H1 (cell line): ENCODE data around the gene FOXI2. TPM values are rescaled to one million over a fixed set of nuclear protein-coding genes. Genes with fewer than 3 reads are reported as not detected.
A peak's percentile ranks its signal among the peaks of the same experiment; 100 is the strongest.

Experiments
- CTCF ChIA-PET: fragments of 300-600 bp; sonication (Branson Sonifier 250); formaldehyde crosslinking; loops from one replicate; lab custom pipeline; 2021; ENCODE audit not compliant: partially characterized antibody; lab: Charles Lee
- POLR2A ChIA-PET: fragments of 300-600 bp; sonication (Branson Sonifier 250); formaldehyde crosslinking; loops from one replicate; lab custom pipeline; 2021; ENCODE audit warnings: inconsistent platforms; ENCODE audit not compliant: partially characterized antibody; lab: Charles Lee
- DNase-seq, 2 experiments: peaks; one replicate each; pipeline versions ENCODE4 v3.0.0 to v3.0.0-alpha.2; 2010 to 2022; ENCODE audit warnings: low spot score in 2 of 2, low read depth in 1 of 2, mixed read lengths in 1 of 2
- FAIRE-seq: peaks from 2 replicates; lab custom pipeline; 2011; peaks lifted over from hg19 to GRCh38; lab: Jason Lieb, UNC
- H2AFZ ChIP-seq: 2 replicates; pipeline ENCODE4 v1.8.1; 2012; ENCODE audit warnings: low read length, inconsistent platforms
- H2AK5ac ChIP-seq: 2 replicates; pipeline ENCODE4 v1.6.1; 2013; ENCODE audit warnings: low read depth, low read length
- H2BK120ac ChIP-seq: replicated peaks from 2 replicates; pipeline ENCODE3; 2013; ENCODE audit warnings: low read depth, low read length, inconsistent platforms
- H2BK12ac ChIP-seq: 2 replicates; pipeline ENCODE4 v1.6.1; 2013; ENCODE audit warnings: low read depth, low read length
- H2BK15ac ChIP-seq: 2 replicates; pipeline ENCODE4 v1.6.1; 2013; ENCODE audit warnings: low read length
- H2BK20ac ChIP-seq: 2 replicates; pipeline ENCODE4 v1.6.1; 2013; ENCODE audit warnings: low read length
- H2BK5ac ChIP-seq: 2 replicates; pipeline ENCODE4 v1.6.1; 2013; ENCODE audit warnings: low read depth, low read length
- H3K14ac ChIP-seq: 2 replicates; pipeline ENCODE4 v1.6.1; 2013; ENCODE audit warnings: inconsistent platforms; ENCODE audit not compliant: insufficient read length
- H3K18ac ChIP-seq: 2 replicates; pipeline ENCODE4 v1.6.1; 2013; ENCODE audit warnings: low read length; ENCODE audit errors: extremely low read depth
- H3K23ac ChIP-seq: 2 replicates; pipeline ENCODE4 v1.6.1; 2013; ENCODE audit warnings: inconsistent platforms; ENCODE audit not compliant: insufficient read length
- H3K23me2 ChIP-seq: 2 replicates; pipeline ENCODE4 v1.6.1; 2013; ENCODE audit warnings: low read depth, low read length
- H3K27ac ChIP-seq: 2 replicates; pipeline ENCODE4 v1.6.1; 2011; ENCODE audit warnings: low read depth, low read length, inconsistent platforms
- H3K27me3 ChIP-seq, 4 experiments: replicated peaks in 1 of 4; 1 replicate in 1 of 4; 2 replicates in 3 of 4; pipeline versions ENCODE4 v1.6.1 to v1.8.1; 2011 to 2013; ENCODE audit warnings: low read length in 3 of 4, mild to moderate bottlenecking in 3 of 4, inconsistent platforms in 2 of 4, mixed read lengths in 2 of 4, moderate library complexity in 1 of 4; ENCODE audit not compliant: control insufficient read depth in 3 of 4, insufficient read depth in 3 of 4; ENCODE audit errors: extremely low read depth in 1 of 4
- H3K36me3 ChIP-seq, 4 experiments: 2 replicates each; pipeline versions ENCODE4 v1.6.1 to v1.8.1; 2011 to 2013; ENCODE audit warnings: mild to moderate bottlenecking in 4 of 4, low read length in 3 of 4, moderate library complexity in 2 of 4, control low read depth in 1 of 4, inconsistent platforms in 1 of 4; ENCODE audit not compliant: insufficient read depth in 4 of 4, control insufficient read depth in 2 of 4
- H3K4ac ChIP-seq: replicated peaks from 2 replicates; pipeline ENCODE3; 2013; ENCODE audit warnings: low read length, low read depth, mixed read lengths, inconsistent platforms; ENCODE audit not compliant: insufficient read length
- H3K4me1 ChIP-seq, 4 experiments: replicated peaks in 1 of 4; 1 replicate in 1 of 4; 2 replicates in 3 of 4; pipeline versions ENCODE4 v1.6.1 to v1.8.1; 2011 to 2013; ENCODE audit warnings: low read length in 3 of 4, inconsistent platforms in 2 of 4, mixed read lengths in 1 of 4; ENCODE audit not compliant: insufficient read depth in 4 of 4, control insufficient read depth in 3 of 4
- H3K4me2 ChIP-seq, 2 experiments: 2 replicates each; pipeline versions ENCODE4 v1.6.1 to v1.8.1; 2011 to 2013; ENCODE audit warnings: low read depth in 2 of 2, low read length in 2 of 2, control low read depth in 1 of 2, inconsistent platforms in 1 of 2, mild to moderate bottlenecking in 1 of 2; ENCODE audit not compliant: insufficient read depth in 1 of 2
- H3K4me3 ChIP-seq, 4 experiments: fragments of 200-600, 300-600 bp in 1 of 4; sonication (generic), shearing (Covaris generic), sonication (Bioruptor Twin) in 1 of 4; 2 replicates each; pipeline versions ENCODE4 v1.5.1 to v1.8.1; 2011 to 2016; ENCODE audit warnings: low read length in 4 of 4, low read depth in 3 of 4, control low read depth in 2 of 4, inconsistent platforms in 2 of 4, mild to moderate bottlenecking in 2 of 4, mixed read lengths in 1 of 4, moderate library complexity in 1 of 4; ENCODE audit not compliant: insufficient read depth in 2 of 4; ENCODE audit errors: extremely low read depth in 1 of 4
- H3K56ac ChIP-seq: replicated peaks from 2 replicates; pipeline ENCODE3; 2013; ENCODE audit warnings: low read depth, mild to moderate bottlenecking, mixed read lengths, low read length, inconsistent platforms; ENCODE audit not compliant: insufficient read length
- H3K79me1 ChIP-seq: 2 replicates; pipeline ENCODE4 v1.6.1; 2013; ENCODE audit warnings: low read depth, low read length, control low read depth
- H3K79me2 ChIP-seq, 2 experiments: 2 replicates each; pipeline versions ENCODE4 v1.6.1 to v1.8.1; 2012 to 2013; ENCODE audit warnings: low read length in 2 of 2, mild to moderate bottlenecking in 2 of 2, inconsistent platforms in 1 of 2; ENCODE audit not compliant: insufficient read depth in 2 of 2, control insufficient read depth in 1 of 2
- H3K9ac ChIP-seq, 4 experiments: replicated peaks in 1 of 4; 1 replicate in 1 of 4; 2 replicates in 3 of 4; pipeline versions ENCODE4 v1.6.1 to v1.8.1; 2011 to 2013; ENCODE audit warnings: low read depth in 3 of 4, low read length in 3 of 4, control low read depth in 2 of 4, mild to moderate bottlenecking in 2 of 4, moderate library complexity in 2 of 4, inconsistent platforms in 1 of 4; ENCODE audit errors: extremely low read depth in 1 of 4
- H3K9me3 ChIP-seq, 2 experiments: 2 replicates each; pipeline versions ENCODE4 v1.6.1 to v1.8.1; 2012 to 2013; ENCODE audit warnings: mild to moderate bottlenecking in 2 of 2, moderate library complexity in 2 of 2, control low read depth in 1 of 2, inconsistent platforms in 1 of 2, low read depth in 1 of 2, low read length in 1 of 2, mixed read lengths in 1 of 2; ENCODE audit not compliant: insufficient read depth in 2 of 2
- H4K20me1 ChIP-seq, 2 experiments: replicated peaks in 1 of 2; 2 replicates each; pipeline versions ENCODE3 to v1.8.1; 2011 to 2013; ENCODE audit warnings: inconsistent platforms in 2 of 2, low read length in 2 of 2, mild to moderate bottlenecking in 1 of 2; ENCODE audit not compliant: insufficient read depth in 2 of 2, control insufficient read depth in 1 of 2
- H4K5ac ChIP-seq: 2 replicates; pipeline ENCODE4 v1.6.1; 2013; ENCODE audit warnings: low read length, low read depth, mixed read lengths, inconsistent platforms; ENCODE audit not compliant: insufficient read length
- H4K8ac ChIP-seq: 2 replicates; pipeline ENCODE4 v1.8.0; 2013; ENCODE audit warnings: mild to moderate bottlenecking, moderate library complexity, low read length, inconsistent platforms; ENCODE audit not compliant: insufficient read depth; ENCODE audit errors: extremely low read depth
- H4K91ac ChIP-seq: replicated peaks from 2 replicates; pipeline ENCODE3; 2013; ENCODE audit warnings: low read length, mixed read lengths, inconsistent platforms; ENCODE audit not compliant: insufficient read length
- WGBS, 2 experiments: shearing (Covaris generic) in 1 of 2; methylation state at CpG; one replicate each; pipeline versions ENCODE4 v1.1.6 to v1.1.7; 2013 to 2015; ENCODE audit warnings: low lambda C conversion rate in 2 of 2, mixed read lengths in 2 of 2, inconsistent platforms in 1 of 2, low coverage in 1 of 2, missing lambda C conversion rate in 1 of 2; ENCODE audit not compliant: insufficient replicate concordance in 2 of 2, insufficient coverage in 1 of 2, insufficient read length in 1 of 2; ENCODE audit errors: extremely low coverage in 1 of 2, missing lambda C conversion rate in 1 of 2; 5-methylcytosine and 5-hydroxymethylcytosine counted together
- polyA plus RNA-seq, 7 experiments: library from polyadenylated mRNA; depleted of rRNA in 3 of 7; stranded (reverse) in 5 of 7; unstranded in 2 of 7; fragments of >200 nt in 5 of 7; fragments of 200-250 nt in 2 of 7; gene quantifications; 1 replicate in 5 of 7; 2 replicates in 1 of 7; 4 replicates in 1 of 7; pipeline versions ENCODE4 v1.2.1 to v1.2.3, GENCODE V29; 2011 to 2013; ENCODE audit warnings: missing spikeins in 2 of 7, mixed read lengths in 2 of 7
- total RNA-seq: library from RNA; stranded (reverse); fragmentation: NEBNext Ultra II Directional; extraction: Animal tissue kit (Norgen Biotek cat#: 25700); gene quantifications from 2 replicates; pipeline ENCODE4 v1.2.1, GENCODE V29; 2021

FOXI2 gene
- total and polyA plus RNA-seq, 2 of the 8 experiments (the other 6 are each of a cell fraction or from before 2014, with no cell fraction given) = 1.0 TPM

DNA sequence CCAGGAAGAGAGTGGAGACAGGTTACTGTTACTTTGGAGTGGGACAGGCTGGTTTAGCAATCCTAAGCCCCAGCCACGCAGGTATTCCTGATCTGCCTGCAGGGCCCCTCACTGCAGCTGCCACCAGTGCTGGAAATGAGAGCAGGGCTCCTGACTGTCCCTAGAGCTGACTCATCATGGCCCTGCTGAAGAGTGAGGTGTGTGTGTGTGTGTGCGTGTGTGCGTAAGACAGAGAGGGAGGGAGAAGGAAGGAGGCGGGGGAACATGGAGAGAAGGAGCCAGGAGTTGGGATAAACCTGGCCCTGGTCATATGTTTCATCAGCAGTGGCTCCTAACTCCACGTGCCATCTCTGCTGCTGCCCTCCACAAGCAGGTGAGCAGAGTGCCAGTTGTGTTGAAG, 3.6 kb downstream of the FOXI2 start:
- H2BK120ac ChIP-seq = no peak overlapping the region
- no peak overlapping the region for H2BK5ac ChIP-seq
- no peak overlapping the region for H3K4me2 ChIP-seq
- no peak overlapping the region for H3K56ac ChIP-seq
- no peak overlapping the region for H2BK15ac ChIP-seq
- H3K23ac ChIP-seq = no peak overlapping the region
- DNase-seq (no peak), FAIRE-seq (no peak)
- no peaks in the 10 kb centered on the region for H3K9me3 ChIP-seq
- CTCF ChIA-PET = no interaction called here
- POLR2A ChIA-PET = no interaction called here
- peaks cover 0 to 21% (median 10%) of the 10 kb centered on the region in 4 experiments; a peak in 6 of 7 replicates for H3K4me1 ChIP-seq
- H3K18ac ChIP-seq = no peak overlapping the region
- peaks cover 0 to 3% of the 10 kb centered on the region in 2 experiments for H4K20me1 ChIP-seq
- no peak overlapping the region for H4K5ac ChIP-seq
- H4K8ac ChIP-seq = peak overlapping the region; percentile 53; the same call in 1 of the 2 replicates
- H2BK12ac ChIP-seq = no peak overlapping the region
- no peak overlapping the region for H2BK20ac ChIP-seq
- H3K79me1 ChIP-seq = no peaks in the 10 kb centered on the region
- peaks cover 26% of the 10 kb centered on the region; the same call in 1 of the 2 replicates for H3K23me2 ChIP-seq
- H3K27ac ChIP-seq = no peak overlapping the region
- no peak overlapping the region for H2AK5ac ChIP-seq
- H3K9ac ChIP-seq = no peak overlapping the region
- H3K27me3 ChIP-seq = peaks cover 20 to 45% (median 43%) of the 10 kb centered on the region in 4 experiments
- H3K36me3 ChIP-seq = 0 out of 8 replicates have a peak, but pooled peaks cover 0 to 3% (median 0%) of the 10 kb centered on the region in 4 experiments
- H4K91ac ChIP-seq = no peak overlapping the region
- WGBS, 2 experiments = 85% methylated on average over 4 of the region's 5 CpGs; no CpG with 5 or more reads in 1 of the 2 experiments
- H3K4me3 ChIP-seq = no peak overlapping the region
- no peak overlapping the region for H3K4ac ChIP-seq
- no peaks in the 10 kb centered on the region for H3K79me2 ChIP-seq
- H2AFZ ChIP-seq = no peak overlapping the region
- H3K14ac ChIP-seq = no peak overlapping the region
